Panc1 (cell line): ENCODE measurements around the gene PRKD3.

Experiments used
- SIN3A ChIP-seq: IDR thresholded peaks from 2 replicates; pipeline ENCODE4 v1.6.1; 2012; ENCODE audit warnings: low read depth, mild to moderate bottlenecking, low read length, moderate library complexity, borderline replicate concordance; ENCODE audit not compliant: insufficient read depth
- TF ChIP-seq, protein P1 (sequence below): fragments of 450-650 bp; IDR thresholded peaks from 2 replicates; pipeline ENCODE4 v1.5.1; 2017; ENCODE audit warnings: mild to moderate bottlenecking

DNA sequence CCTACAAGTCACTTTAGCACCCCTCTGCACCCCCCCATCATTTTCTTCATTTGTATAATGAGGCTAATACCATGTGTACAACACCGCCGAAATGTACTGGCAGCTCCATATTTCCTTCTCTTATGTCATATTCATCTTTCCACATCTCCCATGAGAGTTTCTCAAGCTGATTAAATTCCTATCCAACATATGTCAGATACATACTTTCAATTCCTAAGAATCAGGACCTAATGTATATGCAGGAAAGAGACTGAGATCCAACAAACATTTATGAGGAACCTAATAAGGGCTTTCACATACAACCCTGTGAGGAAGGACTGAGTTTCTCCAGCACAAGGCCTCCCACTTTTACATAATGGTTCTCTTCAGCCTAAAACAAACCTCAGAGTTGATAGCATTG lies 41.9 kb downstream of the PRKD3 start:
- TF ChIP-seq, protein P1, sequence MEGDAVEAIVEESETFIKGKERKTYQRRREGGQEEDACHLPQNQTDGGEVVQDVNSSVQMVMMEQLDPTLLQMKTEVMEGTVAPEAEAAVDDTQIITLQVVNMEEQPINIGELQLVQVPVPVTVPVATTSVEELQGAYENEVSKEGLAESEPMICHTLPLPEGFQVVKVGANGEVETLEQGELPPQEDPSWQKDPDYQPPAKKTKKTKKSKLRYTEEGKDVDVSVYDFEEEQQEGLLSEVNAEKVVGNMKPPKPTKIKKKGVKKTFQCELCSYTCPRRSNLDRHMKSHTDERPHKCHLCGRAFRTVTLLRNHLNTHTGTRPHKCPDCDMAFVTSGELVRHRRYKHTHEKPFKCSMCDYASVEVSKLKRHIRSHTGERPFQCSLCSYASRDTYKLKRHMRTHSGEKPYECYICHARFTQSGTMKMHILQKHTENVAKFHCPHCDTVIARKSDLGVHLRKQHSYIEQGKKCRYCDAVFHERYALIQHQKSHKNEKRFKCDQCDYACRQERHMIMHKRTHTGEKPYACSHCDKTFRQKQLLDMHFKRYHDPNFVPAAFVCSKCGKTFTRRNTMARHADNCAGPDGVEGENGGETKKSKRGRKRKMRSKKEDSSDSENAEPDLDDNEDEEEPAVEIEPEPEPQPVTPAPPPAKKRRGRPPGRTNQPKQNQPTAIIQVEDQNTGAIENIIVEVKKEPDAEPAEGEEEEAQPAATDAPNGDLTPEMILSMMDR: no peak
- TF ChIP-seq SIN3A: no peak
